HepG2 (cell line): ENCODE results near the gene XRCC1. TPM values are rescaled to one million over a fixed set of nuclear protein-coding genes. Genes with fewer than 3 reads are reported as not detected.

ENCODE experiments used
- ATRX ChIP-seq: sonication (generic); formaldehyde crosslinking; IDR thresholded peaks from 2 replicates; pipeline ENCODE4 v1.4.0; 2020; ENCODE audit warnings: missing genetic modification reagents, borderline replicate concordance
- ELF1 ChIP-seq: sonication (generic); formaldehyde crosslinking; IDR thresholded peaks from 2 replicates; pipeline ENCODE4 v1.4.0; 2020; ENCODE audit warnings: missing genetic modification reagents
- HMG20B ChIP-seq: conservative IDR thresholded peaks from 2 replicates; pipeline ENCODE4 v1.6.1; 2016; ENCODE audit warnings: missing genetic modification reagents, missing compliant biosample characterization
- HNF4A ChIP-seq: sonication (generic); formaldehyde crosslinking; IDR thresholded peaks from 2 replicates; pipeline ENCODE4 v1.4.0; 2020; ENCODE audit warnings: missing genetic modification reagents
- IRF2 ChIP-seq: IDR thresholded peaks from 2 replicates; pipeline ENCODE4 v1.6.1; 2018; ENCODE audit warnings: missing genetic modification reagents, missing compliant biosample characterization
- KMT2A ChIP-seq: sonication (generic); formaldehyde crosslinking; IDR thresholded peaks from 2 replicates; pipeline ENCODE4 v1.4.0; 2020; ENCODE audit warnings: missing genetic modification reagents
- MTF1 ChIP-seq: sonication (generic); formaldehyde crosslinking; IDR thresholded peaks from 2 replicates; pipeline ENCODE4 v1.5.0; 2020; ENCODE audit warnings: missing genetic modification reagents
- NFE2L2 ChIP-seq: fragments of 150-350 bp; IDR thresholded peaks from 2 replicates; pipeline ENCODE4 v1.6.1; 2014; ENCODE audit warnings: low read length
- NFRKB ChIP-seq: fragments of 450-650 bp; IDR thresholded peaks from 2 replicates; pipeline ENCODE4 v1.6.1; 2017
- NFYB ChIP-seq: sonication (generic); formaldehyde crosslinking; IDR thresholded peaks from 2 replicates; pipeline ENCODE4 v1.4.0; 2020; ENCODE audit warnings: missing genetic modification reagents
- NPAS2 ChIP-seq: sonication (generic); formaldehyde crosslinking; IDR thresholded peaks from 2 replicates; pipeline ENCODE4 v1.8.0; 2022; ENCODE audit warnings: mild to moderate bottlenecking, missing genetic modification reagents, borderline replicate concordance
- NR3C1 ChIP-seq: sonication (generic); formaldehyde crosslinking; IDR thresholded peaks from 2 replicates; pipeline ENCODE4 v1.4.0; 2020; ENCODE audit warnings: missing genetic modification reagents
- PHF8 ChIP-seq: sonication (generic); formaldehyde crosslinking; IDR thresholded peaks from 2 replicates; pipeline ENCODE4 v1.5.0; 2020; ENCODE audit warnings: missing genetic modification reagents
- RFXAP ChIP-seq: sonication (generic); formaldehyde crosslinking; IDR thresholded peaks from 2 replicates; pipeline ENCODE4 v1.4.0; 2020; ENCODE audit warnings: missing genetic modification reagents, borderline replicate concordance
- ZFX ChIP-seq: sonication (generic); formaldehyde crosslinking; IDR thresholded peaks from 2 replicates; pipeline ENCODE4 v1.4.0; 2020; ENCODE audit warnings: mild to moderate bottlenecking, low read depth, missing genetic modification reagents, moderate library complexity
- ZNF264 ChIP-seq: sonication (generic); formaldehyde crosslinking; IDR thresholded peaks from 2 replicates; pipeline ENCODE4 v1.4.0; 2020; ENCODE audit warnings: missing genetic modification reagents
- ZNF546 ChIP-seq: sonication (generic); formaldehyde crosslinking; conservative IDR thresholded peaks from 2 replicates; pipeline ENCODE4 v1.8.1; 2023; ENCODE audit warnings: mild to moderate bottlenecking, missing genetic modification reagents
- ZNF550 ChIP-seq: sonication (generic); formaldehyde crosslinking; IDR thresholded peaks from 2 replicates; pipeline ENCODE4 v1.4.0; 2020; ENCODE audit warnings: mild to moderate bottlenecking, missing genetic modification reagents, borderline replicate concordance
- ZNF563 ChIP-seq: sonication (generic); formaldehyde crosslinking; IDR thresholded peaks from 2 replicates; pipeline ENCODE4 v1.8.0; 2022; ENCODE audit warnings: mild to moderate bottlenecking, moderate library complexity, missing genetic modification reagents
- ZNF878 ChIP-seq: sonication (generic); formaldehyde crosslinking; IDR thresholded peaks from 2 replicates; pipeline ENCODE4 v1.8.1; 2023; ENCODE audit warnings: mild to moderate bottlenecking, missing genetic modification reagents, moderate library complexity
- polyA plus RNA-seq, 8 experiments: library from polyadenylated mRNA; depleted of rRNA in 3 of 8; stranded (reverse) in 7 of 8; unstranded in 1 of 8; fragments of >200 nt; fragmentation: Illumina TruSeq in 4 of 8; extraction: Trizol in 4 of 8; gene quantifications; 2 replicates each; pipeline versions ENCODE4 v1.2.1 to v1.2.3, GENCODE V29; 2011 to 2016; ENCODE audit warnings: low read depth in 4 of 8, missing spikeins in 1 of 8, mixed read lengths in 1 of 8; ENCODE audit not compliant: insufficient read depth in 1 of 8
- total RNA-seq, 5 experiments: library from RNA; depleted of rRNA; stranded (reverse); fragments of >200 nt; fragmentation: Illumina TruSeq; extraction: Trizol; gene quantifications; 2 replicates each; pipeline ENCODE4 v1.2.3, GENCODE V29; 2016; ENCODE audit warnings: low read depth in 1 of 5
- TF ChIP-seq, protein P1 (sequence below): sonication (generic); formaldehyde crosslinking; conservative IDR thresholded peaks from 2 replicates; pipeline ENCODE4 v1.8.0; 2022; ENCODE audit warnings: low read depth, missing genetic modification reagents
- TF ChIP-seq, protein P2 (sequence below): sonication (generic); formaldehyde crosslinking; IDR thresholded peaks from 2 replicates; pipeline ENCODE4 v1.8.1; 2022; ENCODE audit warnings: low read depth, mild to moderate bottlenecking, missing genetic modification reagents
- TF ChIP-seq, protein P3 (sequence below): sonication (generic); formaldehyde crosslinking; IDR thresholded peaks from 2 replicates; pipeline ENCODE4 v1.5.0; 2020; ENCODE audit warnings: missing genetic modification reagents
- TF ChIP-seq, protein P4 (sequence below): IDR thresholded peaks from 2 replicates; pipeline ENCODE4 v1.6.1; 2016; ENCODE audit warnings: missing biosample characterization, missing genetic modification reagents, low read depth

XRCC1 gene
- total and polyA plus RNA-seq, 2 of the 13 experiments (the other 11 are each of a cell fraction or from before 2014, with no cell fraction given), result 24.7 to 26.3 TPM

DNA sequence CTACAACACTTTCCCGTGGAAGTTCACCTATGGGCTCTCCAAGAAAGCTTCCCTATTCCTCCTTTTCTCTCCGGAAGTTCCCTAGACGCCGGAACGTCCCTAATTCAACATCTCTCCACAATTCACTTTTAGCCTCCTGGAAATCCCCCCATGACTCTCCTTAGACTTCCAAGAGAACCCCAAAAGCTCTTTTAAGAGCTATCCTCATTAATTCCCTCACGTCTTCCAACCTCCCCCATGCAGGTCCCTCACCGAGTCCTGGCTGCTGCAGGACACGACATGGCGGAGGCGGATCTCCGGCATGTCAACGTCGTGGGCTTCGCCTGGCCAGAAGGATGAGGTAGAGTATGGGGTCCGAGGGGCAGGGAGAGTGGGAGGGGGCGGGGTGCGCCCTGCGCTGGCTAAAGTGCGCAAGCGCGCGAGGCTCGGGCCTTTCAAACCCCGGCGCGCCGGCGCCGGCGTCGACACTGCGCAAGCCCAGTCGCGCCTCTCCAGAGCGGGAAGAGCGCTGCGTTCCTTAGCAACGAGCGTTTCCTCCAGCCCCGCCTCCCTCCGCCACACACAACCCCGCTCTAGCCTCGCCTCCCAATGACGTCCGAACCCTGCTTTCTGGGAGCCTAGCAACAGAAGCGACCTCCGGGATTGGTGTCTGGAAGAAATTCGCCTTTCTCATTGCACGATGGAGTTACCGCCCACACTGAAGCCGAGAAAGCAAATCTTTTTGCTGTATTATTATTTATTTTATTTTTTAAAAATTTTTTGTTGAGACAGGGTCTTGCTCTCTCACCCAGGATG is at the start of gene XRCC1, which contains the start of gene PINLYP (continued):
- TF ChIP-seq ZNF264 (CRISPR knock-in tag) (no peak), HMG20B (CRISPR knock-in tag) (no peak), RFXAP (CRISPR knock-in tag) (peak; percentile 99), ELF1 (CRISPR knock-in tag) (peak; percentile 28; the same call in 1 of the 2 replicates), ZNF563 (CRISPR knock-in tag) (no peak), MTF1 (CRISPR knock-in tag) (no peak), ATRX (CRISPR knock-in tag) (no peak), IRF2 (CRISPR knock-in tag) (no peak), NFE2L2 (no peak), NR3C1 (no peak), ZNF546 (no peak), NFRKB (no peak), ZNF878 (no peak), NFYB (CRISPR knock-in tag) (peak; percentile 62), NPAS2 (CRISPR knock-in tag) (no peak), ZFX (CRISPR knock-in tag) (no peak; the same call in 1 of the 2 replicates), PHF8 (peak; percentile 63), KMT2A (no peak; the same call in 1 of the 2 replicates), ZNF550 (no peak), HNF4A (CRISPR knock-in tag) (no peak)
- TF ChIP-seq, protein P1, sequence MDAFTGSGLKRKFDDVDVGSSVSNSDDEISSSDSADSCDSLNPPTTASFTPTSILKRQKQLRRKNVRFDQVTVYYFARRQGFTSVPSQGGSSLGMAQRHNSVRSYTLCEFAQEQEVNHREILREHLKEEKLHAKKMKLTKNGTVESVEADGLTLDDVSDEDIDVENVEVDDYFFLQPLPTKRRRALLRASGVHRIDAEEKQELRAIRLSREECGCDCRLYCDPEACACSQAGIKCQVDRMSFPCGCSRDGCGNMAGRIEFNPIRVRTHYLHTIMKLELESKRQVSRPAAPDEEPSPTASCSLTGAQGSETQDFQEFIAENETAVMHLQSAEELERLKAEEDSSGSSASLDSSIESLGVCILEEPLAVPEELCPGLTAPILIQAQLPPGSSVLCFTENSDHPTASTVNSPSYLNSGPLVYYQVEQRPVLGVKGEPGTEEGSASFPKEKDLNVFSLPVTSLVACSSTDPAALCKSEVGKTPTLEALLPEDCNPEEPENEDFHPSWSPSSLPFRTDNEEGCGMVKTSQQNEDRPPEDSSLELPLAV, result no peak
- TF ChIP-seq, protein P2, sequence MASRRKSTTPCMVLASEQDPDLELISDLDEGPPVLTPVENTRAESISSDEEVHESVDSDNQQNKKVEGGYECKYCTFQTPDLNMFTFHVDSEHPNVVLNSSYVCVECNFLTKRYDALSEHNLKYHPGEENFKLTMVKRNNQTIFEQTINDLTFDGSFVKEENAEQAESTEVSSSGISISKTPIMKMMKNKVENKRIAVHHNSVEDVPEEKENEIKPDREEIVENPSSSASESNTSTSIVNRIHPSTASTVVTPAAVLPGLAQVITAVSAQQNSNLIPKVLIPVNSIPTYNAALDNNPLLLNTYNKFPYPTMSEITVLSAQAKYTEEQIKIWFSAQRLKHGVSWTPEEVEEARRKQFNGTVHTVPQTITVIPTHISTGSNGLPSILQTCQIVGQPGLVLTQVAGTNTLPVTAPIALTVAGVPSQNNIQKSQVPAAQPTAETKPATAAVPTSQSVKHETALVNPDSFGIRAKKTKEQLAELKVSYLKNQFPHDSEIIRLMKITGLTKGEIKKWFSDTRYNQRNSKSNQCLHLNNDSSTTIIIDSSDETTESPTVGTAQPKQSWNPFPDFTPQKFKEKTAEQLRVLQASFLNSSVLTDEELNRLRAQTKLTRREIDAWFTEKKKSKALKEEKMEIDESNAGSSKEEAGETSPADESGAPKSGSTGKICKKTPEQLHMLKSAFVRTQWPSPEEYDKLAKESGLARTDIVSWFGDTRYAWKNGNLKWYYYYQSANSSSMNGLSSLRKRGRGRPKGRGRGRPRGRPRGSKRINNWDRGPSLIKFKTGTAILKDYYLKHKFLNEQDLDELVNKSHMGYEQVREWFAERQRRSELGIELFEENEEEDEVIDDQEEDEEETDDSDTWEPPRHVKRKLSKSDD (CRISPR knock-in tag), result no peak
- TF ChIP-seq, protein P3, sequence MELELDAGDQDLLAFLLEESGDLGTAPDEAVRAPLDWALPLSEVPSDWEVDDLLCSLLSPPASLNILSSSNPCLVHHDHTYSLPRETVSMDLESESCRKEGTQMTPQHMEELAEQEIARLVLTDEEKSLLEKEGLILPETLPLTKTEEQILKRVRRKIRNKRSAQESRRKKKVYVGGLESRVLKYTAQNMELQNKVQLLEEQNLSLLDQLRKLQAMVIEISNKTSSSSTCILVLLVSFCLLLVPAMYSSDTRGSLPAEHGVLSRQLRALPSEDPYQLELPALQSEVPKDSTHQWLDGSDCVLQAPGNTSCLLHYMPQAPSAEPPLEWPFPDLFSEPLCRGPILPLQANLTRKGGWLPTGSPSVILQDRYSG (CRISPR knock-in tag), result no peak
- TF ChIP-seq, protein P4, sequence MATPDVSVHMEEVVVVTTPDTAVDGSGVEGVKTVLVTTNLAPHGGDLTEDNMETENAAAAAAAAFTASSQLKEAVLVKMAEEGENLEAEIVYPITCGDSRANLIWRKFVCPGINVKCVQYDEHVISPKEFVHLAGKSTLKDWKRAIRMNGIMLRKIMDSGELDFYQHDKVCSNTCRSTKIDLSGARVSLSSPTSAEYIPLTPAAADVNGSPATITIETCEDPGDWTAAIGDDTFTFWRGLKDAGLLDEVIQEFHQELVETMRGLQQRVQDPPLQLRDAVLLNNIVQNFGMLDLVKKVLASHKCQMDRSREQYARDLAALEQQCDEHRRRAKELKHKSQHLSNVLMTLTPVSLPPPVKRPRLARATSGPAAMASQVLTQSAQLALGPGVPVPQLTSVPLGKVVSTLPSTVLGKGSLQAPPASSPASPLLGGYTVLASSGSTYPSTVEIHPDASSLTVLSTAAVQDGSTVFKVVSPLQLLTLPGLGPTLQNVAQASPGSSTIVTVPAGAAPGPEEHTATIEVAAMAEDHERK (CRISPR knock-in tag), result no peak
